Activated T-cell treated with anti-CD3 and anti-CD28 coated beads, Interleukin-2, amount 50 U/mL, for 4 hours (primary cell): ENCODE results near the gene STX1B. TPM values are rescaled to one million over a fixed set of nuclear protein-coding genes. Genes with fewer than 3 reads are reported as not detected.

Experiments
- ATAC-seq, 2 donors: fragments of 200-7000 bp; cut with Tn5 transposase; one replicate each; pipeline ENCODE4 v1.10.0; 2021
- DNase-seq: peaks from one replicate; pipeline ENCODE4 v3.0.0-alpha.2; 2020
- H3K27me3 Mint-ChIP-seq: one replicate; pipeline ENCODE4 v1.8.0; 2021; ENCODE audit warnings: low read depth, mixed read lengths
- H3K36me3 Mint-ChIP-seq: one replicate; pipeline ENCODE4 v1.8.0; 2022; ENCODE audit warnings: mixed read lengths; ENCODE audit not compliant: insufficient read depth
- H3K4me1 Mint-ChIP-seq: one replicate; pipeline ENCODE4 v1.8.0; 2021; ENCODE audit warnings: low read depth, mixed read lengths
- H3K4me3 Mint-ChIP-seq: one replicate; pipeline ENCODE4 v1.8.0; 2021; ENCODE audit warnings: mild to moderate bottlenecking, moderate library complexity, mixed read lengths
- H3K9me3 Mint-ChIP-seq: one replicate; pipeline ENCODE4 v1.8.0; 2021; ENCODE audit warnings: mixed read lengths
- total RNA-seq, 3 donors: library from RNA; stranded (reverse); gene quantifications; one replicate each; pipeline ENCODE4 v1.2.1, GENCODE V29; 2021

Gene STX1B
- total RNA-seq, 3 donors from 2014 or later: 0.25 to 0.69 (median 0.43) TPM

- no peak for DNase-seq
- no peak for ATAC-seq
- Mint-ChIP-seq H3K4me1 (peaks cover 8% of the 10 kb centered on the region), H3K9me3 (no peaks in the 10 kb centered on the region), H3K36me3 (no peaks in the 10 kb centered on the region), H3K27me3 (no peaks in the 10 kb centered on the region), H3K4me3 (peak overlapping the region; percentile 54)
These were observed 14.5 kb downstream of the STX1B start for GRCh38 chr16:30995927-30996323.

- Mint-ChIP-seq H3K4me1 (peaks cover 8% of the 10 kb centered on the region), H3K36me3 (no peaks in the 10 kb centered on the region), H3K4me3 (no peak overlapping the region), H3K27me3 (no peaks in the 10 kb centered on the region), H3K9me3 (no peaks in the 10 kb centered on the region)
- DNase-seq (no peak), ATAC-seq (no peak)
These were observed 17.3 kb downstream of the STX1B start for GRCh38 chr16:30992931-30993816.

- Mint-ChIP-seq H3K9me3 (no peaks in the 10 kb centered on the region), H3K36me3 (no peaks in the 10 kb centered on the region)
- no peak for DNase-seq
These were observed 18.1 kb downstream of the STX1B start for GRCh38 chr16:30992276-30992780.

GRCh38 chr16:30991052-30991451, 19.4 kb downstream of the STX1B start:
- Mint-ChIP-seq H3K4me3 (no peak overlapping the region), H3K4me1 (peaks cover 2% of the 10 kb centered on the region), H3K27me3 (no peaks in the 10 kb centered on the region), H3K36me3 (no peaks in the 10 kb centered on the region), H3K9me3 (no peaks in the 10 kb centered on the region)
- no peak for ATAC-seq
- DNase-seq: no peak

More at GRCh38 chr16:30992276-30992780, 18.1 kb downstream of the STX1B start:
- Mint-ChIP-seq H3K4me1 (peaks cover 8% of the 10 kb centered on the region), H3K4me3 (no peak overlapping the region), H3K27me3 (no peaks in the 10 kb centered on the region)
- ATAC-seq: no peak

- DNase-seq (no peak), ATAC-seq (no peak)
- H3K36me3 Mint-ChIP-seq: no peaks in the 10 kb centered on the region
- no peak overlapping the region for H3K4me3 Mint-ChIP-seq
- no peaks in the 10 kb centered on the region for H3K27me3 Mint-ChIP-seq
- H3K9me3 Mint-ChIP-seq: no peaks in the 10 kb centered on the region
- H3K4me1 Mint-ChIP-seq: peaks cover 2% of the 10 kb centered on the region
These were observed 20.3 kb downstream of the STX1B start for GRCh38 chr16:30990105-30990504.

GRCh38 chr16:30989469-30990047, 20.9 kb downstream of the STX1B start:
- Mint-ChIP-seq H3K27me3 (no peaks in the 10 kb centered on the region), H3K4me3 (no peak overlapping the region), H3K4me1 (peaks cover under 1% of the 10 kb centered on the region), H3K9me3 (no peaks in the 10 kb centered on the region), H3K36me3 (no peaks in the 10 kb centered on the region)
- DNase-seq (no peak), ATAC-seq (no peak)

- Mint-ChIP-seq H3K36me3 (peaks cover 5% of the 10 kb centered on the region), H3K9me3 (no peaks in the 10 kb centered on the region), H3K4me1 (peaks cover 2% of the 10 kb centered on the region), H3K27me3 (no peaks in the 10 kb centered on the region), H3K4me3 (no peak overlapping the region)
- no peak for ATAC-seq
- no peak for DNase-seq
These were observed 22.8 kb downstream of the STX1B start for GRCh38 chr16:30987581-30988190.

GRCh38 chr16:30986129-30986991, 24.1 kb downstream of the STX1B start:
- Mint-ChIP-seq H3K27me3 (no peaks in the 10 kb centered on the region), H3K4me1 (peaks cover 2% of the 10 kb centered on the region), H3K4me3 (no peak overlapping the region), H3K36me3 (peaks cover 9% of the 10 kb centered on the region), H3K9me3 (no peaks in the 10 kb centered on the region)
- DNase-seq (no peak), ATAC-seq (no peak)

- Mint-ChIP-seq H3K36me3 (peaks cover 11% of the 10 kb centered on the region), H3K4me3 (no peak overlapping the region), H3K9me3 (no peaks in the 10 kb centered on the region), H3K27me3 (no peaks in the 10 kb centered on the region), H3K4me1 (peaks cover 2% of the 10 kb centered on the region)
- ATAC-seq: peak; percentile 6 to 16
- no peak for DNase-seq
These were observed 24.9 kb downstream of the STX1B start for GRCh38 chr16:30985401-30986128.

GRCh38 chr16:30984669-30985400, 25.6 kb downstream of the STX1B start, which contains the start of gene HSD3B7:
Gene HSD3B7 (plus strand): TSS chr16:30985207. CDS start chr16:30985659, 452 bp downstream.
- no peak within 1 kb of the TSS for H3K4me3 Mint-ChIP-seq
- peaks cover 15% of the 10 kb centered on the region for H3K36me3 Mint-ChIP-seq
- H3K27me3 Mint-ChIP-seq: no peaks in the 10 kb centered on the region
- DNase-seq: peak; percentile 83
- ATAC-seq: peak; percentile 76 to 78
- H3K4me1 Mint-ChIP-seq: peaks cover 2% of the 10 kb centered on the region
- H3K9me3 Mint-ChIP-seq: no peaks in the 10 kb centered on the region

GRCh38 chr16:30983898-30984610, 26.4 kb downstream of the STX1B start:
- H3K4me3 Mint-ChIP-seq: no peak overlapping the region
- no peaks in the 10 kb centered on the region for H3K27me3 Mint-ChIP-seq
- H3K4me1 Mint-ChIP-seq: peaks cover 2% of the 10 kb centered on the region
- DNase-seq (no peak), ATAC-seq (no peak)
- H3K36me3 Mint-ChIP-seq: peaks cover 15% of the 10 kb centered on the region
- no peaks in the 10 kb centered on the region for H3K9me3 Mint-ChIP-seq

- no peak overlapping the region for H3K4me3 Mint-ChIP-seq
- H3K9me3 Mint-ChIP-seq: no peaks in the 10 kb centered on the region
- H3K36me3 Mint-ChIP-seq: peaks cover 21% of the 10 kb centered on the region
- no peak for DNase-seq
- H3K27me3 Mint-ChIP-seq: no peaks in the 10 kb centered on the region
- ATAC-seq: no peak
- H3K4me1 Mint-ChIP-seq: peaks cover 2% of the 10 kb centered on the region
These were observed 27.0 kb downstream of the STX1B start for GRCh38 chr16:30983289-30983889.
